Measurements from ENCODE around the gene CXCL10.
A peak's percentile ranks its signal among the peaks of the same experiment; 100 is the strongest.
"Not testable (repeated sequence)": the region's sequence is repeated elsewhere in the genome, so short reads cannot be mapped to it uniquely, and the experiment has no call there.

CXCL10 gene

GRCh38 chr4:76024065-76024464 is 768 bp upstream of the CXCL10 start:
- peak; percentile 15 for DNase-seq

DNA sequence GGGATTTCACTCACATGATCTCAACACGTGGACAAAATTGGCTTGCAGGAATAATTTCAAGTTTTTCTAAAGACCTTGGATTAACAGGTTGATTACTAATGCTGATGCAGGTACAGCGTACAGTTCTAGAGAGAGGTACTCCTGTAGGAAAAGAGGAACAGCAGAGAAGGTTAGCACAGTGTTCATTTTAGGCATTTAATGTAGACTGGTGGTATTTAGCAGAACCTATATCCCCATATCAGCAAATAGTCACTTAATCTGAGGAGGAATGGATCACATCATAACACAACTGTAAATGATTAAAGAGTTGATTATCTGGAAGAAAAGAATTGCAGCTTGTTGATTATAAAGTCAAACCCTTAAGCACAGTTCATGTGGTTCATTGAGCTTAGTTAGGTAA is 620 bp downstream of the CXCL10 start:
- no peak for DNase-seq

DNA sequence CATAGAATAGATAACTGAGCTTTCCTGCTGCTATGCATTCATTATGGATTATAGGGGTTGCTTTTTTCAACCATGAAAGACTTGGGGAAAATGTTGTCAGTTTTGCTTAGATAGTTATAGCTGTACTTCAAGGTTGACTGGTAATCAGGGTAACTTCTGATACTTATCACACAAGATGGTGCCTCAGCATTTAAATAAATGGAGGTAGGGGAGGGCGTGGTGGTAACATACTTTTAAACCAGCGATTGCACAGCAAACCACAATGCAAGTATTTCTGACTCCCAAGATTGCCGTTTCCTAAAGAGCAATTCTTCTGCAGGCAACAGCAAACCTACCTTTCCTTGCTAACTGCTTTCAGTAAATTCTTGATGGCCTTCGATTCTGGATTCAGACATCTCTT is 1.3 kb downstream of the CXCL10 start:
- DNase-seq, result no peak

DNA sequence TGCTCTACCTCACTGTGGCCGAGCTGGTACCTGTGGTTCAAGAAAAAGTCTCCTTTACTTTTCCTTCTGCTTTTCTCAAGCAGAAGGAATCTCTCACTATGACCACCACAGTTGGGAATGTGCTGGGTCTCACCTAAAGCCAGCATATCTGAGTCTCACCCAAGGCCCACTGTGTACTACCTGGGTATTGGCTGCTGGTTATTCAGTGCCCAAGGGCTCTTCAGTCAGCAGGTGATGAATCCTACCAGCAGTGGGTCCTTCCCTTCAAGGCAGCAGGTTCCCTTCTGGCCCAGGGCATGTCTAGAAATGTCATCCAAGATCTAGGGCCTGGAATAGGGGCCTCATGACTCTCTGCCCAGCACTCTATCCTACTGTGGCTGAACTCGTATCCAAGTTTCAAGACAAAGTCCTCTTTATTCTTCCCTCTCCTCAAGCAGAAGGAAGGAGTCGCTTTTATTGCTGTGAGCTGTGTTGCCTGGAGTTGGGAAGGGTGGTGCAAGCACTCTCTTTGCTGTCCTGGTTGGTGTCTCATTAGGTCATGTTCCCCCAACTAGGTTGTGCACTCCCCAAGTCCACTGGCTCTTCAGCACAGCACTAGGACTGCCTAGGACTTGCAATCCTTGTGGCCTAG is 6.1 kb downstream of the CXCL10 start:
- no peak for DNase-seq

DNA sequence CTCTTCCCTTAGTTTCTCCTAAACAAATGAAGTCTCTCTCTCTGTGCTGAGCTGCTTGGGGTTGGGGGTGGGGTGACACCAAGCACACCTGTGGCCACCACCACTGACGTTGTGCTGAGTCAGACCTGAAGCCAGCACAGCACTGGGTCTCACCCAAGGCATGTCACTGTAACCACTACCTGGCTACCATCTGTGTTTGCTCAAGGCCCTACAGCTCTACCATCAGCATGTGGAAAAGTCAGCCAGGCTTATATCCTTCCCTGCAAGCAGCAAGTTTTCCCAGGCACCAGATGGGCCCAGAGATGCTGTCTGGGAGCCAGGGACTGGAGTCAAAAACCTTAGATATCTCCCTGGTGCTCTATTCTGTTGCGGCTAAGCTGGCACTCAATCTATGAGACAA is 6.9 kb downstream of the CXCL10 start:
- peak; percentile 52 for DNase-seq

DNA sequence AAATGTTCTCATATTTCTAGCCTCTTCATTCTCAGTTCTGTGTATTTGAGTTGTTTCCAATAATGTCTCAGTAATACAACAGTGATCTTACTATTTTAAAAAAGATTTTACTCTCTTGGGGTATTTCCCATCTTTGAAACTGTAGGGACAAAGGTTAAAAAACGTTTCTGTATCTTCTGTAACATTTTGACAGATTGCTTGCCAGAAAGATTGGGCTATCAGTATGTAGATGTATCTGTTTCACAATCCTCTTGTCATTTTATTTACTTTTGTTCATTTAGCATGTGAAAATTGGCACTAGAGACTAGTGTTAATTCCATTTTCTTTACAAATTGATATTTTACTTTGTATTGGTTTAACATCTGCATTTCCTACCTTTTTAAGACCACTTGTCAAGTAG is 9.8 kb downstream of the CXCL10 start:
- DNase-seq, result no peak

- DNase-seq, result no peak
These were observed 10.9 kb downstream of the CXCL10 start for GRCh38 chr4:76012388-76012801.

GRCh38 chr4:76011700-76012387 is 11.5 kb downstream of the CXCL10 start:
- no peak for DNase-seq

GRCh38 chr4:76011018-76011670 is 12.2 kb downstream of the CXCL10 start:
- DNase-seq, result no peak

DNA sequence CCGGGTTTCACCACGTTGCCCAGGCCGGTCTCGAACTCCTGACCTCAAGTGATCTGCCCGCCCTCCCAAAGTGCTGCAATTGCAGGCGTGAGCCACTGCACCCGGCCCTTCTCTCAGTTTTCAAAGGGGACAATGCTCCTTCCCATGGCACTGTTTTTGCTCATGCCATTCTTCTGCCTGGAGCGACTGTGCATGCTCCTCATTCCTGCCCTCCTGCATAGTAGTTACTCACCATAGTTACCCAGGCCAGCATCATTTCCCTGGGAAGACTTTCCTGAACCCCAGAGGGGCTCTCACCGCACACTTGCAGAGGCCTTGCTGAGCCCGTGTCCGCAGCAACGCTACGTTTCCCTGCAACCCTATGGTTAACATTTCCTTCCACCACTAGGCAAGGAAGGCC is 12.7 kb downstream of the CXCL10 start:
- DNase-seq, result no peak

DNA sequence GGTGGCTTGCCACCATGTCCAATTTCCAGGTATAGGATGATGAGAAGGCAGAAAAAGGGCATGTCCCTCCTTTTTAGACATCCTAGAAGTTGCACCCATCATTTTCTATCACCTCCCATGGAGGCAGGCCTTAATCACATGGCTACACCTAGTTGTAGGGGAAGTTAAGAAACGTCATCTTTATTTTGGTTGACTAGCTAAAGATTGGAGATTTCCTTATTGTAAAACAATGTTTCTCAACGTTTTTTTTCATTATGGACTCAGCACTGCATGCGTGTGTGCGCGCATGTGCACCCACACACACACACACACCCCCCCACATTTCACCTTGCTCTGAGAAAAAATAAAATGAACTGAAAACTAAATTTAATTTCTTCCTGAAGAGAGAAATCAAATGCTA is 14.0 kb downstream of the CXCL10 start:
- no peak for DNase-seq

DNA sequence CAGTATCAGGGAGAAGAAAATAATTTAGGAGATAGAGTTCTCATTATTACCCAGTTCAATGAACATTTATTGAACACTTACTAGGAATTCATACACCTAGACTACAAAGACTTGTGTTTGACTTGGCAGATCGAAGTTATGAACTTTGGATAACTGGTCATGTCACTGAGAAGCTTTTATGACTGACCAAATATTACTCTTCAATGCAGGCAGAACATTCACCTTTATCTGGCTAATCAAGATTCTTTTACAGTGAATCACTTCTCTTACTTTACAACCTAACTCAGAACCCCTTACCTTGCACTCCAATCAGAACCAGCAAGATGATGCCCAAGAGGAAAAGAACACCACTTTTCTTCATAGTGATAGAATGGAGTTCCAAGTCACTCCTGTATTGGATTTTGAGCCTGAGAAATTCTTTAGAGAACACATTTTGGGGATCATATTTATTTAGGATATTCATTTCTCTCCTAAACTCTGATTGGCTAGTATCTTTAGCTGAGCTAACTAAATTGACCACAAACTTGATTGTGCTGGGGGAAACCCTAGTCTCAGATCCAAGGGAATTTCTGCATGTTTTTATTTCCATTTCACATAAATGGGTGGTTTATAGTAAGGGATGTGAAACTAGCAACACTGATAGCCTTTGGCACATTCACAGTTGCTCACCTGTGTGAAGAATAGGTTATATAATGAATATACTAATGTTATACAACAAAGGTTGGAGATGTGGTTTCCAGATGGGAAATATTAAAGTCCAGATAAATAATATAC is 16.0 kb downstream of the CXCL10 start, which contains the start of gene CXCL9:
CXCL9 (minus strand) TSS at position 421 of the 774 bp plus-strand sequence; CDS start at position 361, 60 bp downstream.
- no peak for DNase-seq

DNA sequence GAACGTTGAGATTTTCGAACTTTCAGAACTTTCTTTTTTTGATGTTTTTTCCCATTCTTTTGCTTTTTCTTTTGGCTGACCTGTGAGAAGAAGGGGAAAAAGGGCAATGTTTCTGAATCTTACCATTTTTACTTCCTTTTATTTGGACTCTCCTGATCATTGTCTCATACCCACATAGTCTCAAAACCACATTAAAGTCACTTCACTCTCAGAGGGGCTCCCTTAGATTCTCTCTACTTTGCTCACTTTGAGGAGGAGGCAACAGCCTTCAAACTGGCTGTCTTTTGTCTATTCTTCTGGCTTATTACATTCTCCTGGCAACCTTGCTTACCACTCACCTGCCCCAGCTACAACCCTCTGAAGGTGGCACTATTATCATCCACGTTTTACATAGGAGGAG is 19.7 kb downstream of the CXCL10 start:
- DNase-seq, result no peak

GRCh38 chr4:76003035-76003434 is 20.3 kb downstream of the CXCL10 start:
- no peak for DNase-seq

DNA sequence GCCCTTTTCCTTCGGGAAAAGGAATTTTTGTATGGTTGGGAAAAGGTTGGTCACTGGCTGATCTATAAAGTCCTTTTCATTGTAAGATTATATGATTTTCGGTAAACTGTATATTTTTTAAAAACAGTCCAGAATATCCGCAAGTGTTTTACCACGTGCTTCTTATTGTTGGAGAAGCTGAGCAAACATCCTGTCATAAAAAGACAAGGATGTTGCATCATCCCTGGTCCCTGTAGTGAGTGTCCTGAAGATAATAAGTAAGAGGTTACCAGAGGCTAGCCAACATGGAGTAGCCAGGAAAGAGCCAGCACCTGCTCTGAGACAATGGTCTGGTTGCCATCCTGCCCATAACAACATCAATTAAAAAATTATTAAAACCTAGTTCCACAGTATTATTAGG is 21.1 kb downstream of the CXCL10 start:
- no peak for DNase-seq

DNA sequence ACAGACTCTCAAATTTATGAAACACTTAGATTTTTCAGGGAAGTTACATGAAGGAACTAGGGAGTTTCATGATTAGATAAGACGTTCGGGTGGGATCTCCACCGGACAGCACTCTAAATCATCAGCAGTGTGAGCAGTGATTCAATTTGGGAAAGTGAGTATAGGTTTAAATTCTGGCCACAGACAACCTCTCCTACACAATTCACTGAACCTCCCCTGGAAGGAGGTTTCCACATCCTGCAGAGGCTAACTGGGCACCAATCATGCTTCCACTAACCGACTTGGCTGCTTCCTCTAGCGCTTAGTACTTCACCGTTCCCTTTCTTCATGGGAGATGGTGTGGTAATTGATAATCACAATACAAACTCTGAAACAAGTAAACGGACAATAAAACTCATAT is 21.6 kb downstream of the CXCL10 start:
- DNase-seq, result no peak

DNA sequence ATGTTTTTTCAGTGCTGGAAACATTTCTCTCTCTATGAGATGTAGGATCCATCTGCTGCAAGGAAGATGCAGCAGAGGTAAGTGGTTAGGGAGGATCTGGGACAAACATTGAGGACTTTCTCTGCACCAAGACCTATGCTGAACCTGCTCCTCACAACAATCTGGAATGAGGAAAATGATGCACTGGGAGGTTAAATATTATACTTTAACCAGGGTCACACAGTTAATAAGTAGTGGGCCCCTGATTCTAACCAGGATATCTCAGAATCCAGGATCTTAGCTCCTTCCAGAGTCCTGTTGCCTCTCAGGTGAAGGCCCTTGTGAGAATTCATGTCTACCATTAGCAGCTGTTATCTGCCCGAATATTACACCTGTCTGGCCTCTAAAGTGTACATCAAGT is 23.0 kb downstream of the CXCL10 start:
- DNase-seq, result no peak

GRCh38 chr4:75998525-75999147 is 24.7 kb downstream of the CXCL10 start:
- not testable (repeated sequence) for DNase-seq

DNA sequence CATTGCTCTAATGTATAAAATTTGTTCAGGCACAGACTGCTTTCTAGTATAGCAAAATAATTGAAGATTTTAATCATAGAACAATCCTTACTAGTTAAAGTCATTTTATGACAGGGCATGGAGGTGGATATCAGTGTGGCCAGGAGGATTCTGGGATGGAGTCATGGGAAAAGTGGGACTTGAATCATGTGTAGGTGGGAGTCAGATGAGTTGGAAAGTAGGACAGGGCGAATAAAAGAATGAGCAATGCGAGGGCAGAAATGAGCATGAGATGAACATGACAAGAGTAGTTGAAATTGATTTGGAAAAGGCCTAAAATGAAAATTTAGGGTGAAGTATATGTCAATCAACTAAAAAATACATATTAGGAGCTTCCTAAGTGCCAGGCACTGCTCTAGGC is 25.4 kb downstream of the CXCL10 start:
- DNase-seq, result no peak

DNA sequence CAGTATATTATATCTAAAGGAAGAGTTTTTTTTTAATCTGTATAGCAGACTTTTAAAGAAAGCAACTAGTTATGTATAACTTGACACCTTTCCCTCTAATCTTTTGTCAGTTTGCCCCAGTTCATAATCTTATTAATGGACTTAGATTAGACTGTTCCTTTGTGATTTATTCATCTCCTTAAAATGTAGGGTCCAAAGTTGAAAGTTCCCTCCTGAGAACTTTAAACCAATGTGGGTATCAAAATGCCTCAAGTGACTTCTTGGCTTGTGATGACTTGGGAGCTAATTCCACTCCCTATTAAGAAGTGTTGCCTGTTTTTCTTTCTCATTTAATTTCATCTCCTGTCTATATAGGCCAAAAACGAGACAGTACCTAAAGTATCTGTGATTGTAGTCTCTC is 26.2 kb downstream of the CXCL10 start:
- DNase-seq, result no peak

DNA sequence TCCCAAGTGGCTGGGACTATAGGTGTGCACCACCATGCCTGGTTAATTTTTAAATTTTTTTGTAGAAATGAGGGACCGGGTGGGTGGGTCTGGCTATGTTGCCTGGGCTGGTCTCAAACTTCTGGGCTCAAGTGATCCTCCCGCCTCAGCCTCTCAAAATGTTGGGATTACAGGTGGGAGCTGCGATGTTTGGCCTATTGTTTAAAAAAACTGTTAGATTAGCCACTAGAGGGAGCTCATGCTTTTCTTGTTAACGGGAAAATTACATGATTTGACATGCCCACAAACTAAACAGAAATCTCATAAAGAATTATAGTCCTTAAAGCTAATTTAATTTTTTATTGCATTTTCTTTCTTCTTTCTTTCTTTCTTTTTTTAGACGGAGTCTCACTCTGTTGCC is 27.6 kb downstream of the CXCL10 start:
- DNase-seq, result no peak

DNA sequence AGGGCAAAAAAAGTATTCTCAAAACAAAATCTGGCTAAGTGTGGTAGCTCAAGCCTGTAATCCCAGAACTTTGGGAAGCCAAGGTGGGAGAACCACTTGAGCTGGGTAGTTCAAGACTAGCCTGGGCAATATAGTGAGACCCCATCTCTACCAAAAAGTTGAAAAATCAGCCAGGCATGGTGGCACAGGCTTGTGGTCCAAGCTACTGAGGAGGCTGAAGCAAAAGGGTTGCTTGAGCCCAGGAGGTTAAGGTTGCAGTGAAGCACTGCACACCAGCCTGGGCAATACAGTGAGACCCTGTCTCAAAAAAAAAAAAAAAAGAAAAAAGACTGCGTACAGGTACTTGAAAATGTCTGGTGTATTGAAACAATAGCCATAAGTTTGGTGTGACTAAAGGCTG is 30.8 kb downstream of the CXCL10 start:
- DNase-seq, result no peak
